DMS 273 (cell line): ENCODE results near the gene CORO2A.

ENCODE experiments used
- DNase-seq: peaks from one replicate; lab custom pipeline; 2025; ENCODE audit not compliant: unreplicated experiment; lab: John Stamatoyannopoulos, UW

The CORO2A gene

GRCh38 chr9:98220911-98221310 lies 28.5 kb upstream of the CORO2A start:
- DNase-seq, result no peak

DNA sequence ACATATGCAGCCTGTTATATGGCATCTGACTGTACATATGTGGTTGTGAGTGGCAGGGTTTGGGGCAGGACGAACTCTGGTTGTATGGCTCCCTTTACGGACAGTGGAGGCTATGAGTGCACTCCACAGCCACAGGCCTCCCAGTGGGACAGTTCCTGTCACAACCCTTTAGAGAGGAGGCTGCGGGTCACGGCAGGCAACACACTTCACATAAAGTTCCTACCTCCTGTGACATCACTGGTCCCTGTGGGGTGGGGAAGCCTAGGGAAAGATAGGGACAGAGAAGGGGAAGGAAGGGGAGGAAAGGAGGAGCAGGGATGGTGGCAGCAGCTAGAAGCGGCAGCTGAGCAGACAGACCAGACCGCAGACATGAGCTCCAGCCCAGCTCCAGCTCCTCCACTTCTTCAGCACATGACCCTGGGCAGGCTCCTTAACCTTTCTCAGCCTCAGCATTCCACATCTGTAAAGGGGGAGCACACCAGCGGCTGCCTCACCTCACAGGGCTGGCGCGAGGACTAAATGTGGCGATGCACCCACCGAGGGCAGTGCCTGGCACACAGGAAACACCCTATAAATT lies 27.4 kb upstream of the CORO2A start:
- DNase-seq, result no peak

GRCh38 chr9:98219364-98219716 lies 26.9 kb upstream of the CORO2A start:
- no peak for DNase-seq

DNA sequence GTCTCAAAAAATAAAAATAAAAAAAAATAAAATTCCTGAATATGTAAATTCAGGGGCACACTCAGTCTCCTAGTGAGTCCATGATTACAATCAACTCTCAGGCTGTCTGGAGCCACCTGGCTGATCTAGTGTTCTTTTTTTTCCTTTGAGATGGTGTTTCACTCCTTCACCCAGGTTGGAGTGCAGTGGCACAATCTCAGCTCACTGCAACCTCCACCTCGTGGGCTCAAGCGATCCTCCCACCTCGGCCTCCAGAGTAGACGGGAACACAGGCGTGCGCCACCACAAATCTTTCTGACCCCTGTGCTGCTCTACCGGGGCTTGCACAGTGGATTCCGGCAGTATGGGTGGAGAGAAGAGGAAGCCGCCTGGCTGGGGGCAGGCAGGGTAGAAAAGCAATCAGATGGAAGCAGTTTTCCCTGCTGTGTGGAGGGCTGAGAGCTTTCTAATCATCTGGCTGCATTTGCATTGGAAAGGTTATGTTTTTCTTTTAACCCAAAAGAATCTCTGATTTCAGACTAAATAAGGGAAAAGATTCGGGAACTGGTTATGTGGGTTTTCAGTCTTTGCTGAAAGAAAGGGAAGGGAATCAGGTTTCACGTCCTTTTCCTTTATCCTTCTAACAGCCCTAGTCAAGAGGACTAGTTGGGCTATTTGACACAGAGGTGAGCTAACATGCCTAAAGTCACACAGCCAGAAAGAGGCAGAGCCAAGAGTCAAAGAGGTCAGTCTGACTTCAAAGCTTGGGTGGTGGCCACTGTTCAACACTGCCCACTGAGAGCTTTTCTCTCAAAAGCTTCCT lies 26.3 kb upstream of the CORO2A start:
- DNase-seq, result no peak

- no peak for DNase-seq
Measured at GRCh38 chr9:98217255-98217654, 24.8 kb upstream of the CORO2A start.

DNA sequence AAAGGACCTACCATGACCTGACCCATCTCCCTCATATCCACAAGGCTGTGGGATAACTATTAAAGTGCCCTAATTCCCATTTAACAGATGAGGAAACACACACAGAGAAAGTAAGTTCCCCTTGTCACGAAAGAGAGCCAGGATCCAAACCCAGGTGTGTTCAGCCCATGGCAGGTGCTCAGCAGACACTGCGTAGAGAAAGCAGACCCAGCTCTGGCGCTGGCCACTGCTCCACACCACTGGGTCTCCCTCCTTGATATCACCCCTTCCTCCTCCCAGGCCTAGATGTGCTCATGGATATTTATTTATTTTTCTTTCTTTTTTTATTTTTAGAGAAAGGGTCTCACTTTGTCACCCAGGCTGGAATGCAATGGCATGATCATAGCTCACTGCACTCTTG lies 24.0 kb upstream of the CORO2A start:
- DNase-seq, result no peak

GRCh38 chr9:98215821-98216220 lies 23.4 kb upstream of the CORO2A start:
- DNase-seq, result peak; percentile 34

DNA sequence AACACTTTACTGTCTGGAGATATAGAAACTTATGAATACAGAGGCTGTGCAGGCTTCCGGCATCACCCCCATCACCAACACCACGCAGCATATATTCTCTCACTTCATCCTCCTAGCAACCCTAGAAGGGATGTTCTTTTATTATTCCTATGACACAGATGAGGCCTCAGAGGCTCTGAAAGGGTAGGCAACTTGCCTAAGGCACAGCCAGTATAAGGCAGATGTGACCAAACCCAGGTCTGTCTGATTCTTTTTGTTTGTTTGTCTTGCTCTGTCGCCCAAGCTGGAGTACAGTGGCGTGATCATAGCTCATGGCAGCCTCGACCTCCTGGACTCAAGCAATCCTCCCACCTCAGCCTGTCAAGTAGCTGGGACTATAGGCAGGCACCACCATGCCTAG lies 22.8 kb upstream of the CORO2A start:
- DNase-seq, result no peak

- DNase-seq, result no peak
Measured at GRCh38 chr9:98214811-98215210, 22.4 kb upstream of the CORO2A start.

GRCh38 chr9:98211260-98211659 lies 18.8 kb upstream of the CORO2A start:
- no peak for DNase-seq

DNA sequence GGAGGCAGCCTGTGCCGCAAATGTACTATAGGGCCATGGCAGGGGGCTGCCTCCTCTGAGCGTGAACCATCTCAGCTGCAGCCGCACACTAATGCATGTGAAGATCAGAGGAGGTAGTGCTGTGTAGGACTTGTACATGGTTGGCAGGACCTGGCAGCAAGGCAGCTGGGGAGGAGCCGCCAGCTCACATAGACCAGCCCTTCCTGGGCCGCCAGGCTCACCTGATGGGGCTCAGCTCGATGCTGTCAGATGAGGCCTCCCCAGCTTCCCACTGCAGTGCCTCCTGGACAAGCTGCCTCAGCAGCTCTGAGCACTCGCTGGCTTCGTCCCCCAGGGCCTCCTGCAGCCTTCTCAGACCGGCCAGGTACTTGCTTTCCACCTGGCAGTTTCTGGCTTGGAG lies 18.0 kb upstream of the CORO2A start:
- no peak for DNase-seq

- DNase-seq, result no peak
Measured at GRCh38 chr9:98209530-98209929, 17.1 kb upstream of the CORO2A start.

- no peak for DNase-seq
Measured at GRCh38 chr9:98208635-98209034, 16.2 kb upstream of the CORO2A start.

GRCh38 chr9:98207606-98208005 lies 15.2 kb upstream of the CORO2A start:
- peak; percentile 54 for DNase-seq

- no peak for DNase-seq
Measured at GRCh38 chr9:98206754-98207153, 14.3 kb upstream of the CORO2A start.

- no peak for DNase-seq
Measured at GRCh38 chr9:98204692-98205091, 12.3 kb upstream of the CORO2A start.

DNA sequence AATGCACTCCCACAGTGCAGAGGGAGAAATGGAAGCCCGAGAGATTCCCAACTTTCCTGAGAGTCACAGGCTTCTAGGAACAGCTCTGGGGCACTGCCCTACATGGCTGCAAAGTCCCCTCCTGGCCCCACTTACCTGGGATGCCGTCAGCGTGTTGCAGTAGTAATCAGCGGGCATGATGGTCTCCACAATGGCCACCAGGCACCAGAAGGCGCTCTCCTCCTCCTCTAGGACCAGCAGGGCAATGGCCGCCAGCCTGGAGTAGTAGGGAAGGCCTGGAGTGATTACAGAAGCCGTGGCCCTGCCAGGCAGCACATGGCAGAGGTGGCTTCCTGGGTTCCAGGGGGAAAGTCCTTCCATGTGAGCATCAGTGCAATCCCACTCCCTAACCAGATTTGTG lies 10.7 kb upstream of the CORO2A start:
- no peak for DNase-seq

GRCh38 chr9:98202252-98202651 lies 9.8 kb upstream of the CORO2A start:
- DNase-seq, result no peak

DNA sequence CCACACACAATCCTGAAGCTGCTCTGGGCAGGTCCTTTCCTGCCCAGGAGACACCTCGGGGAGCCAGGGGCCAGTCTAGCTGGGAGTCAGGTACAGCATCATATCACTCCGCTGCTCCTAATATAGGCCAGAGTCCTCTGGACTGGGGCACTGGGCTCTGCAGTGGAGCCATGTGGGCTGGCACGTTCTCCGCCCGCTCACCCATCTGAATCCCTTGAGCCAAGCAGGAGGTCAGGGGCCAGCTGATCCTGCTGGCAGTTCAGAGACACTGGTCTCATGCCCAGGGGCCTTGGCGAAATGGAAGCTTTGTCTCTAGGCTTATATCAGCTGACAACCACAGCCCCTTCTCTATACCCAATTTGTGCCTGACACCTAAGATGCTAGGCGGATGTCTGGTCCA lies 9.3 kb upstream of the CORO2A start:
- no peak for DNase-seq

- DNase-seq, result no peak
Measured at GRCh38 chr9:98201102-98201501, 8.7 kb upstream of the CORO2A start.

DNA sequence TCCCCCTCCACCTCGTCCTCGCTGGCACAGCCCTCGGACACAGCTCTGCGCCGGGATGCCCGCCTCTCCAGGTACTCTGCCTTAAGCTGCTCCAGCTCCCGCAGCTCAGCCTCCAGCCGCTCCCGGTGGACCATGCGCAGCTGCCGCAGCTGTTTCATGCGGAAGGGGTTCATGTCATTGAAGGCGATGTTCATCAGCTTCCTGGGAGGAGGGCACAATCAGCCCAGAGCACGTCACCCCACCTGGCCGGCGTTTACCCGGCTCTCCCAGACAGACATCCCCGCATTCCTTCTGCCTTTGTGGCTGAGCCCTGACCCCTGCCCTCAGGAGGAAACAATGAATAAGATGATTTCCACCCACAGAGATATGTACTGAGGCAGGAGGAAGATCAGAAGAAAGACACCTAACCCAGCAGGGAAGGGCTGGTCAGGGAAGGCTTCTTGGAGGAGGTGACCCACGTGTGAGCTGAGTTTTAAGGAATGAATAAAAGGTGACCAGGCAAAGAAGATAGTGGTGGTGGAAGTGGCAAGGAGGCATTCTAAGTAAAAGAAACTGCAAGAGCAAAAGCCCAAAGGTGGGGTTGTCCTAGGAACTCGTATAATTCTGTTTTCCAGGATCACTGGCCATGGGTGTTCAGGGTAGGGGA lies 7.1 kb upstream of the CORO2A start:
- DNase-seq, result no peak

- peak; percentile 72 for DNase-seq
Measured at GRCh38 chr9:98195671-98196070, 3.2 kb upstream of the CORO2A start.
